GM18951 (cell line): ENCODE data around the gene VWA5A.
"Not testable (repeated sequence)": the region's sequence is repeated elsewhere in the genome, so short reads cannot be mapped to it uniquely, and the experiment has no call there.

Experiments used
- POLR2A ChIP-seq: IDR thresholded peaks from 4 replicates; pipeline ENCODE4 v1.6.1; 2011; ENCODE audit warnings: mild to moderate bottlenecking; ENCODE audit not compliant: insufficient read length, insufficient read depth; ENCODE audit errors: extremely low read depth
- in situ Hi-C: fragments of 300-500 bp; cut with MboI; formaldehyde crosslinking; loops from one replicate; pipeline ENCODE4 v1.12.0; 2022; ENCODE audit warnings: low sequenced_read_pairs, mixed read lengths, inconsistent platforms; ENCODE audit not compliant: unreplicated experiment

The VWA5A gene

DNA sequence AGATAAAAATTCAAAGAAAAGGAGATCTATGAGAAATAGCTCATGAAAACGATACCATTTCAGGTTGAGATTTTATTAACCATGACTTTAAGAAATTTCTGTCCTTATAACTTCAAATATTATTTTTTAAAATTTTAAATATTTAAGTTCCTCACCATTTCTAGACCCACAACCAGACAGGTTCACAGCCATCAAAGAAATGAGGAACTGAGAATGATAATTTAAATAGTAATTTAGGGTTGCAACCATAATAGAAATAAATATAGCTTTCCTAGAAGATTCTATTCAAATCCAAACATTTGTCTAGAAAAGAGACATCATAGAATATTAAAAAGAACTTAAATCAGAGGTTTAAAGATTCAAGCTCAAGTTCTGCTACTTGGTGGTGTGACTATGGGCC, 5.9 kb upstream of the VWA5A start:
- TF ChIP-seq POLR2A = no peak
- in situ Hi-C loops = no loop called here

GRCh38 chr11:124110201-124110600, 5.0 kb upstream of the VWA5A start:
- no peak for TF ChIP-seq POLR2A
- in situ Hi-C loops = no loop called here

GRCh38 chr11:124113890-124114289, 1.4 kb upstream of the VWA5A start:
- TF ChIP-seq POLR2A = no peak
- in situ Hi-C loops = no loop called here

- no peak for TF ChIP-seq POLR2A
- in situ Hi-C loops = no loop called here
These were observed 749 bp downstream of the VWA5A start for GRCh38 chr11:124115782-124116616.

GRCh38 chr11:124119103-124119502, 3.9 kb downstream of the VWA5A start:
- in situ Hi-C loops = no loop called here
- no peak for TF ChIP-seq POLR2A

GRCh38 chr11:124120891-124121290, 5.6 kb downstream of the VWA5A start:
- in situ Hi-C loops = no loop called here
- TF ChIP-seq POLR2A = no peak

DNA sequence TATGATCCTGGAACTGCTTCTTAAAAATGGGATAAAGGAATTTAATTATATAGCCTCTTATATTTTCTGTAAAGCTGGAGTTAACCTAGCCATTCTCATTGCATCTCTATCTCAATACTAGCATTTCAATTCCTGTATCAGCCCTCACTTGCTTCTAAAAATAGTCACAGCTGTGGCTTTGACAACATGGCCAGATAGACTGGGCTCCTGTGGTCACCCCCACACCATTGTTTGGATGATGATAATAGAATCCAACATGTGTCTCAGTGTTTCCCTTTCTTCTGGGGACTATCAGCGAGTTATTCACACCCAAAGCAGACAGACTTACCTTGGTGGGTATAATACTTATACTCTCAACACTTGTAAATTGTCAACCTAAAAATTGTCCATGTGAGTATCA, 6.9 kb downstream of the VWA5A start:
- no peak for TF ChIP-seq POLR2A
- in situ Hi-C loops = no loop called here

DNA sequence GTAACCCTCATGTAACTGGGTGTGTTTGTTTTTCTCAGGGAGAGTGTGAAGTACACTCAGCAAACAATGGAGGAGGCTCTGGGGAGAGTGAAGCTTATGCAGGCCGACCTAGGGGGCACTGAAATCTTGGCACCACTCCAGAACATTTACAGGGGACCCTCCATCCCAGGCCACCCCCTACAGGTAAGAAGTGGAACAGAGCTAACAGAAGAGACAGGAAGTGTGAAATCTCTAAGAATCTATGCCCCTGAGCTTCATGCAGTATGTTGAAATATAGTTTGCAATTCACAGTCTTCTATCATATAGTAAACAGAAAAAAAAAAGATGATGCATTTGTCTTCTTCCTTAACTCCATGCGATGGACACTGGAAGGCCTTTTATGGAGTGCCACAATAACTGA, 8.4 kb downstream of the VWA5A start:
- in situ Hi-C loops = no loop called here
- no peak for TF ChIP-seq POLR2A

DNA sequence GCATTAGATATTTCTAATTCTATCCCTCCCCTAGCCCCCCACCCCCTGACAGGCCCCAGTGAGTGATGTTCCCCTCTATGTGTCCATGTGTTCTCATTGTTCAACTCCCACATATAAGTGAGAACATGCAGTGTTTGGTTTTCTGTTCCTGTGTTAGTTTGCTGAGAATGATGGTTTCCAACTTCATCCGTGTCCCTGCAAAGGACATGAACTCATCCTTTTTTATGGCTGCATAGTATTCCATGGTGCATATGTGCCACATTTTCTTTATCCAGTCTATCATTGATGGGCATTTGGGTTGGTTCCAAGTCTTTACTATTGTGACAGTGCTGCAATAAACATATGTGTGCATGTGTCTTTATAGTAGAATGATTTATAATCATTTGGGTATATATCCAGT, 11.9 kb downstream of the VWA5A start:
- in situ Hi-C loops = not testable (repeated sequence)

DNA sequence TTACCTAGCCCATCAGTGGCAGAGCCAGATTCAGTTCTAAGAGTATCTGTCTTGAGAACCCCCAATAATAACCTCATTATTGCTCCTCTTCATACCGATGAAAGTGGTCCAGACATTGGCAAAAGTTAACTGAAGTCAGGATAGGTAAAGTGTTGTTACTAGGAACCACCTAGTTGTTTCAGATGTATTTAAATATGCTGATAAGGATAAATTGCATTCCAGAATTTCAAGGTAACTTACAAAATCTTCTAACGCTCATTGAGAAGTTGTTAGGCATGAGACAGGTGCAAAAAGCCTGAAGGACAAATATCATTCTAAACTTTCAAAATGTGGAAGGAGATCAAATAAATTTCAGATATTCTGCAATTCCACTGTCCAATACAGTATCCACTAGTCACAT, 27.8 kb downstream of the VWA5A start:
- in situ Hi-C loops = no loop called here
- TF ChIP-seq POLR2A = no peak

DNA sequence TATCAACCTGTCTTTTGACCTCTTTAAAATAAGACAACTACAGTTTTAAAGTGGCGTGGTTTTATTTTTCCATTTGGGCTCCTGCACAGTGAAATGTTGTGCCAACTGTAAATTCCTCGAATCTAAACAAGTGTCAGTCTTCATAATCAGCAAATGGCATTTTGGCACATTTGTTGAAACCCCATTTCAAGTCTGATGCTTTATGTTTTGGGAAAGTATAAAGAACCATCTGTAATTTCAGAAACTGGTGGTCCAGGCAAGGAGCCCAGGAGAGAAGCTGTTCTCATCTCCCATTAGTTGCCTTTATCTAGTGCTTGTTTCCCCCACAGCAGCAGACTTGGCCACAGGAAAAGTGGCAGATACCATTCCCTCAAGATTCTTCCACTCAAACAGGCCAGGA, 32.7 kb downstream of the VWA5A start:
- in situ Hi-C loops = no loop called here
- no peak for TF ChIP-seq POLR2A

- no peak for TF ChIP-seq POLR2A
- in situ Hi-C loops = no loop called here
These were observed 35.4 kb downstream of the VWA5A start for GRCh38 chr11:124150684-124151083.

GRCh38 chr11:124152770-124153407, 37.6 kb downstream of the VWA5A start:
- in situ Hi-C loops = no loop called here
- no peak for TF ChIP-seq POLR2A

DNA sequence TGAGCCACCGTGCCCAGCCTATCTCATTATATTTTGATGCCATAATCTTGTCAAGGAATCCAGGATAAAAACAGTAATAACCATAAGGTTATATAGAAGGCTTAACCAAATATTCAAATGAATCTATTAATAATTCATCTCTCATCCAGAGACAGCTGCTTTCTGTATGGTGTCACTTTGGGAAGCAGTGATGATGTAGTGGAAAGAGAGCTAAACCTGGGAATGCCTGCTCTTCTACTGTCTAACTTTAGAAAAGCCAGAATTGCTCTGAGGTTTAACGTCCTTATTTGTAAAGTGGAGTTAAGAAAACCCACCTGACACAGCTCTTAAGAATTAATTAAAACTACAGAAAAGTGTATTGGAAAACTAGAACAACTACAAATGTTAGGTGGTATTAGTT, 38.6 kb downstream of the VWA5A start:
- TF ChIP-seq POLR2A = no peak
- in situ Hi-C loops = no loop called here
